ENCODE results near the gene PCDH9. TPM values are rescaled to one million over a fixed set of nuclear protein-coding genes. Genes with fewer than 3 reads are reported as not detected.

Gene PCDH9
- total RNA-seq, 2 donors from 2014 or later = 0.95 to 1.8 TPM

DNA sequence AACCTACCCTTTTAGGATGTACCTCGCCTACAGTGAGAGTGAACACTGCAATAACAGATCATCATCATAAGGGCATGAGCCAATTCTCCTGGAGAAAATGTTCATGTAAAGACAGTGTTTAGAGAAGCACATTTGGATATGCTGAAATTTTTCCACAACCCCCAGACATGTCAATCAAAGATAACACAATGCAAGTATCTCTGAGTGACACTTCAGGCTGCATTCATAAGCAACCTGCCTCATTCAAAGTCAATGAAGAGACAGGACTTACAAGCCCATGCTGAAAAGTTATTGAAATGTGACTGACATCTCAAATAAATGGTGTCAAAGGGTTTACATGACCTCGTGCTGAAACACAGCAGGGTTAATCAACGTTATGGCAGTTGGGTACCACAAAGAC is 102.0 kb downstream of the PCDH9 start:
- no peaks in the 10 kb centered on the region for H3K36me3 Mint-ChIP-seq (ENCODE audit: low read depth)
- H3K4me1 Mint-ChIP-seq = peaks cover 5% of the 10 kb centered on the region
- DNase-seq = no peak
- Histone ChIP-seq H3K9me3 (ENCODE audit: control insufficient read depth, low read length) (no peaks in the 10 kb centered on the region), H3K27ac (ENCODE audit: low read depth, low read length) (peak overlapping the region; percentile 22), H3K36me3 (ENCODE audit: control insufficient read depth, insufficient read depth, low read length) (no peaks in the 10 kb centered on the region), H3K27me3 (ENCODE audit: control insufficient read depth, insufficient read depth, low read length, poor library complexity, severe bottlenecking) (no peaks in the 10 kb centered on the region), H3K4me3 (ENCODE audit: low read length) (no peak overlapping the region), H3K9ac (ENCODE audit: extremely low read depth, low read length, poor library complexity, severe bottlenecking) (no peak overlapping the region), H3K4me1 (ENCODE audit: control insufficient read depth, insufficient read depth, low read length) (no peaks in the 10 kb centered on the region)
- no peak overlapping the region for H3K4me3 Mint-ChIP-seq
- no peaks in the 10 kb centered on the region for H3K27me3 Mint-ChIP-seq (ENCODE audit: insufficient read depth)
- WGBS, 2 experiments (ENCODE audit: insufficient coverage in 1 of 2, insufficient read length in 1 of 2) = 70% methylated on average over 3 of the region's 3 CpGs; no CpG with 5 or more reads in 1 of the 2 experiments
- TF ChIP-seq, protein P1, sequence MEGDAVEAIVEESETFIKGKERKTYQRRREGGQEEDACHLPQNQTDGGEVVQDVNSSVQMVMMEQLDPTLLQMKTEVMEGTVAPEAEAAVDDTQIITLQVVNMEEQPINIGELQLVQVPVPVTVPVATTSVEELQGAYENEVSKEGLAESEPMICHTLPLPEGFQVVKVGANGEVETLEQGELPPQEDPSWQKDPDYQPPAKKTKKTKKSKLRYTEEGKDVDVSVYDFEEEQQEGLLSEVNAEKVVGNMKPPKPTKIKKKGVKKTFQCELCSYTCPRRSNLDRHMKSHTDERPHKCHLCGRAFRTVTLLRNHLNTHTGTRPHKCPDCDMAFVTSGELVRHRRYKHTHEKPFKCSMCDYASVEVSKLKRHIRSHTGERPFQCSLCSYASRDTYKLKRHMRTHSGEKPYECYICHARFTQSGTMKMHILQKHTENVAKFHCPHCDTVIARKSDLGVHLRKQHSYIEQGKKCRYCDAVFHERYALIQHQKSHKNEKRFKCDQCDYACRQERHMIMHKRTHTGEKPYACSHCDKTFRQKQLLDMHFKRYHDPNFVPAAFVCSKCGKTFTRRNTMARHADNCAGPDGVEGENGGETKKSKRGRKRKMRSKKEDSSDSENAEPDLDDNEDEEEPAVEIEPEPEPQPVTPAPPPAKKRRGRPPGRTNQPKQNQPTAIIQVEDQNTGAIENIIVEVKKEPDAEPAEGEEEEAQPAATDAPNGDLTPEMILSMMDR (conservative IDR thresholded peaks at IDR 0.05) = no peak
- H3K27ac Mint-ChIP-seq = no peak overlapping the region
- no peaks in the 10 kb centered on the region for H3K9me3 Mint-ChIP-seq

DNA sequence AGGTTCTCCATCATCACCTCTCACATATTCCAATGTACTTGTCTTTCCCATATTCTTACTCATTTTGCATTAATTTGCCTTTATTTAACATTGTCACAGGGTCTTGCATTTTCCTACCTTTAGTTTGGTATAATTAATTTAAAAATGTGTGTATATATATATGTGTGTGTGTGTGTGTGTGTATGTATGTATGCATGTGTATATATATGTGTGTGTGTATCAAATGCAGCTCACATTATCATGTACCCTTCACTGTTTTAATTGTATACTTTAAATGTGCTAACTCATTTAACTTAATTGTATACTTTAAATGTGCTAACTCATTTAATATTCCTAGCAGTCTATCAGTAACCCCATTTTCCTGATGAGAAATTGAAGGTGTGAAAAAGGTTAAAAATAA is 104.5 kb downstream of the PCDH9 start:
- no peaks in the 10 kb centered on the region for H3K36me3 ChIP-seq (ENCODE audit: control insufficient read depth, insufficient read depth, low read length)
- H3K27me3 Mint-ChIP-seq (ENCODE audit: insufficient read depth) = no peaks in the 10 kb centered on the region
- no peak overlapping the region for H3K27ac Mint-ChIP-seq
- no peak overlapping the region for H3K27ac ChIP-seq (ENCODE audit: low read depth, low read length)
- no peaks in the 10 kb centered on the region for H3K9me3 ChIP-seq (ENCODE audit: control insufficient read depth, low read length)
- H3K4me1 ChIP-seq (ENCODE audit: control insufficient read depth, insufficient read depth, low read length) = no peaks in the 10 kb centered on the region
- H3K27me3 ChIP-seq (ENCODE audit: control insufficient read depth, insufficient read depth, low read length, poor library complexity, severe bottlenecking) = no peaks in the 10 kb centered on the region
- TF ChIP-seq, protein P1 (conservative IDR thresholded peaks at IDR 0.05) = no peak
- no peaks in the 10 kb centered on the region for H3K36me3 Mint-ChIP-seq (ENCODE audit: low read depth)
- peaks cover 8% of the 10 kb centered on the region for H3K4me1 Mint-ChIP-seq
- no peaks in the 10 kb centered on the region for H3K9me3 Mint-ChIP-seq
- no peak overlapping the region for H3K4me3 ChIP-seq (ENCODE audit: low read length)
- no peak overlapping the region for H3K4me3 Mint-ChIP-seq
- H3K9ac ChIP-seq (ENCODE audit: extremely low read depth, low read length, poor library complexity, severe bottlenecking) = no peak overlapping the region
- no peak for DNase-seq

DNA sequence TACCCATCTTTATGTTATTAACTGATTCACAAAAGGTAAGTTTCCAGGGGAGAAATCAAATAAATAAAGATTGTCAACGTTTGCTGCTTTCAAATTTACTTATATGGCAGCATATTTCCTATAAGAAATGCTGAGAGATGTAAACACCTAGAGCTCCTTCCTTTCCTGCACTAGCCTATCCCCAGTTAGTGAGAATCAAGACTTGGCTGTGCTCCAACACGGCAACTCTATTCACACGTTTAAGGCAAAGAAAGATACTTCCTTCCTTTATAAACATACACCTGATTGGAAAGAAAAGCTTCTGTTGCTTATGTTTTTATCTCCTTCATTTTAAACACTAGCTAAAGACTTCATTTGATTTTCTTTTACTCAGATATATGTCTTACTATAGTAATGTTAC is 107.0 kb downstream of the PCDH9 start:
- H3K4me1 Mint-ChIP-seq = peaks cover 8% of the 10 kb centered on the region
- Histone ChIP-seq H3K9me3 (ENCODE audit: control insufficient read depth, low read length) (no peaks in the 10 kb centered on the region), H3K27ac (ENCODE audit: low read depth, low read length) (no peak overlapping the region), H3K4me1 (ENCODE audit: control insufficient read depth, insufficient read depth, low read length) (no peaks in the 10 kb centered on the region), H3K27me3 (ENCODE audit: control insufficient read depth, insufficient read depth, low read length, poor library complexity, severe bottlenecking) (no peaks in the 10 kb centered on the region), H3K36me3 (ENCODE audit: control insufficient read depth, insufficient read depth, low read length) (no peaks in the 10 kb centered on the region), H3K4me3 (ENCODE audit: low read length) (no peak overlapping the region), H3K9ac (ENCODE audit: extremely low read depth, low read length, poor library complexity, severe bottlenecking) (no peak overlapping the region)
- TF ChIP-seq, protein P1 (conservative IDR thresholded peaks at IDR 0.05) = no peak
- H3K27me3 Mint-ChIP-seq (ENCODE audit: insufficient read depth) = no peaks in the 10 kb centered on the region
- no peaks in the 10 kb centered on the region for H3K36me3 Mint-ChIP-seq (ENCODE audit: low read depth)
- no peaks in the 10 kb centered on the region for H3K9me3 Mint-ChIP-seq
- no peak overlapping the region for H3K4me3 Mint-ChIP-seq
- DNase-seq = no peak
- H3K27ac Mint-ChIP-seq = no peak overlapping the region
- 48 to 60% methylated on average over 2 to 3 of the region's 3 CpGs for WGBS, 2 experiments (ENCODE audit: insufficient coverage in 1 of 2, insufficient read length in 1 of 2)
